ENCODE measurements around the gene PITX2. TPM values are rescaled to one million over a fixed set of nuclear protein-coding genes. Genes with fewer than 3 reads are reported as not detected.
A peak's percentile ranks its signal among the peaks of the same experiment; 100 is the strongest.

The PITX2 gene
- polyA plus RNA-seq, 6 donors from 2014 or later = not detected

DNA sequence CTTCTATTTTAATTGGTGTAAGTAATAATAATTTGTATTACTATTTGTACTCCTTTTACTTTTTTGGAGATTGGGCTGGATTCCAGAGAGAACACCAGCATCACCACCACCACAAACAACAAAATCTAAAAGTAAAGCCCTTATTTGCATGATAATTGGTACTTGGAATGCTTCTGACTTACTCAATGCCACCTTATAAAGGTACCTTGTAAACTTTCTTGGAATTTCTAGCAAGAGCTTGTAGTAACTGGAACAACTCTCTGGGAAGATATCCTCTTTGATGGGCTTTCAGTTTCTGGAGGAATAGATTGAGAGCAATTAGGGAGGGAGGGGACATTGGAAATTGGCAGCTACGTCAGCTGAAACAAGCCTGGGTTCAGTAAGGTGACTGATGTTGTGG, 20.2 kb upstream of the PITX2 start:
- Mint-ChIP-seq H3K27ac (no peak overlapping the region), H3K36me3 (no peaks in the 10 kb centered on the region), H3K4me3 (no peak overlapping the region), H3K27me3 (peaks cover 76 to 84% (median 76%) of the 10 kb centered on the region in 3 donors), H3K9me3 (peaks cover 0 to 21% (median 3%) of the 10 kb centered on the region in 7 donors), H3K4me1 (peaks cover 0 to 3% (median 0%) of the 10 kb centered on the region in 3 donors)
- ATAC-seq (ENCODE audit: low read depth in 2 of 2) (no peak), DNase-seq (no peak)

DNA sequence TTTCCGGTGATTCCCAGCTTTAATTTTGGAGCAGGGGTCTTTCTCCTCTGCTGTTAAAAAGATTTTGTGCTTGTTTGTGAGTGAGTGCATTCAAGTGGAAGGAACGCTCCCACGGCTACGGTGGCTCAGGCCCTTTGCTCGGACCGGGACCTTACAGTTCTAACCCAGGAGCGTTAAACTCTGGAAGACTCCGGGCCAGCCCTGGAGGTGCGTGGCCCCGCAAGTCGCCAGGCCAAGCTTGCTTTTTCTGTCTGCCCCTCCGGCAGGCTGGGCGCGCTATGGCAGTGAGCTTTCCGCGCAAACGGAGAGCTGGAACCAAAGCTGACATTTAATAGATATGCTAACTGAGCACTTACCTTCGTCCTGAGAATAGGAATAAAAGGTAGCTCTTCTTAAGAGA, 18.3 kb upstream of the PITX2 start:
- ATAC-seq (ENCODE audit: low read depth in 2 of 2) = no peak
- Mint-ChIP-seq H3K9me3 (peaks cover 2 to 29% (median 8%) of the 10 kb centered on the region in 7 donors), H3K27me3 (peaks cover 72 to 82% (median 75%) of the 10 kb centered on the region in 3 donors), H3K4me1 (peaks cover 0 to 6% (median 5%) of the 10 kb centered on the region in 3 donors), H3K27ac (peak overlapping the region in 1 of 6 donors; percentile 53), H3K36me3 (peaks cover 0 to 9% of the 10 kb centered on the region in 2 donors), H3K4me3 (no peak overlapping the region)
- no peak for DNase-seq

DNA sequence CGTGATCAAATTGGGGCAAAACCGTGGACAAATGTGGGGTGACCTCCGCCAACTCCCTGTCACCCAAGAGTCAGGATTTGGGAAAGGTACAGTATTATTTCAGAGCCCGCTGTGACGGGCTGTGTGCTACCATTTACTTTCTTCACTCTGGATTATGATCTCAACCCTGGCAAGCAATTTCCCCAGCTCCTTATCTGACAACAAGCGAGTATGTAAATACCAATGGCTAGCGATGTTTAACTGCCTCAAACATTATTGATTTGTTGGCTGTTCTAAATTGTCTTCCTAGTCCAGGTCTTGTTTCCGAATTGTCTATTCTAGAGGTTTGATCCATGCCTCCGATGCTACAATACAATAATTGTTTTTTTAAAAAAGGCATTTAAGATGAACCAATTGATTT, 17.7 kb upstream of the PITX2 start:
- peaks cover 0 to 6% (median 5%) of the 10 kb centered on the region in 3 donors for H3K4me1 Mint-ChIP-seq
- DNase-seq (no peak), ATAC-seq (ENCODE audit: low read depth in 2 of 2) (no peak)
- peaks cover 0 to 9% of the 10 kb centered on the region in 2 donors for H3K36me3 Mint-ChIP-seq
- peaks cover 66 to 76% (median 69%) of the 10 kb centered on the region in 3 donors for H3K27me3 Mint-ChIP-seq
- H3K4me3 Mint-ChIP-seq = peak overlapping the region in 1 of 8 donors; percentile 5
- H3K9me3 Mint-ChIP-seq = peaks cover 2 to 31% (median 8%) of the 10 kb centered on the region in 7 donors
- H3K27ac Mint-ChIP-seq = no peak overlapping the region

DNA sequence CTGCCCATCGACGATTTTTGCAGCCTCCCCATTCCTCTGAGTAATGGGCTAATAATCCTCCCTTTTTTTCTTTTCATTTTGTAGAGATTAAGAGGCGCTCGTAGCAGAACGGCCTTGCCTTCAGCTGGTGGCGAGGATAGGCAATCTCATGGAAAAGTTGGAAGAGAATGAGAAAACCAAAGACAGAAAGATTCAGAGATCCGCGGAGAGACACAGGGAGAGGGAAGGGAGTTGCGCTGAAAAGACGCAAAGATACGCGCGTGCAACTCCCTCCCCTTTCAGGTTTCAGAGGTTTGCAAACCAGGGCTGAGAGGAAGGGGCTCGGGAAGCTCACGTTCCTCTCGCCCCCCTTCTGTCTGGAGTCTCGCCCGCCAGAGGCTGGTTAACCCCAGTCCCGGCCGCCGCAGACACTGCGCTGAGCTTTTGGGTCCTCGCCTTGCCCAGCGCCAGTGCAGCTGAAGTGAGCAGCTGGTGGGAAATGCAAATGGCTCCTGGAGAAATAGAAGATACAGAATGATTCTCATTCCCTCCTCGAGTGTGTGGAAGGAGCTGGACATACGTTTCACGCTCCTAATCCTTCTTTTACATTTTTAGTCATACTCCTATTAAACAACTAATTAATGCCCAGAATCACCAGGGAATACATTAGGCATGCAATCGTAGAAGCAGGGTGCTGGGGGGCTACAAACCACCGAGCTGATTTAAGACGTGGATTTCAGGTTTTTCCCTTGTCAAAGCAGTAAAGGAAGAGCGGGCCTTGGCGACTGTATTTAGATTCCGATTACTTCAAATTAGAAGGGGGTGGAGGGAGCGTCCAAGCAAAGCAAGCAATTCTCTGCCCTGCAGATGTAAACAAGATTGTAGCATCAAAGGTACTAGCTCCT, 16.6 kb upstream of the PITX2 start:
- peak overlapping the region in 3 of 6 donors; percentile 28 to 88 (median 41) for H3K27ac Mint-ChIP-seq
- ATAC-seq (ENCODE audit: low read depth in 2 of 2) (no peak), DNase-seq (no peak)
- H3K4me1 Mint-ChIP-seq = peaks cover 0 to 6% (median 5%) of the 10 kb centered on the region in 3 donors
- H3K9me3 Mint-ChIP-seq = peaks cover 5 to 38% (median 12%) of the 10 kb centered on the region in 7 donors
- H3K4me3 Mint-ChIP-seq = peak overlapping the region in 2 of 8 donors; percentile 10 to 12
- H3K36me3 Mint-ChIP-seq = peaks cover 0 to 9% of the 10 kb centered on the region in 2 donors
- peaks cover 65 to 75% (median 67%) of the 10 kb centered on the region in 3 donors for H3K27me3 Mint-ChIP-seq

DNA sequence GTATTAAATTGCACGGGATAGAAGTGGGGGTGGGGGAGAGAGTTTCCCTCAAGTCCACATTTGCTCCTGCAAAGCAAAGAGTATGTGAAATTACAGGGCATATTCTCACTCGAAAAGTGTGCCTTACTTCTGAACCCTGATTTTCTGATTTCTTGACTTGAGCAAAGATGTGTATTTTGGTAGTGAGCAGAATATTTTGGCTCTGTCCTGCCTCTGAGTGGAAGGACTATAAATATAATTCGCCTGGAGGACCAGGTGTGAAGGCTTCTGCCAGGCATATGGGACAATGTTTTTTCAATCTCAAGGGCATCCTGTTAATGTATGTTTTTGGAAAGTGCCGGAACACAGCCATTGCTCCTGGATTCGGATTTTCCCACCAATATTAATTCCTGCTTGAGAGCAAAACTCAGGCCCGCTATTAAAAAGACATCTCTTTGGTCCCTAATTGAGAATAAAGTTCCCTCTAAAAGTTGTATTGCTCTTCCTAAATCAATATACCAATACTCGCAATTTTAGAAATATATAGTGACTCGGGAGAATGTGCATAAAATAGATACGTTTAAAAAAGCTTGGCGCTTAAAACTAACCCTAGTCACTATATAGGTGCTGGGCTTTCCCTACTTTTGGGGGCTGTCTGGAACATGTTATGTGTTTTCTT, 15.3 kb upstream of the PITX2 start:
- peak overlapping the region in 1 of 8 donors; percentile 45 for H3K4me3 Mint-ChIP-seq
- DNase-seq = no peak
- ATAC-seq (ENCODE audit: low read depth in 2 of 2) = no peak
- peaks cover 0 to 10% (median 5%) of the 10 kb centered on the region in 3 donors for H3K4me1 Mint-ChIP-seq
- peaks cover 0 to 9% of the 10 kb centered on the region in 2 donors for H3K36me3 Mint-ChIP-seq
- peaks cover 5 to 42% (median 12%) of the 10 kb centered on the region in 7 donors for H3K9me3 Mint-ChIP-seq
- peaks cover 65 to 73% (median 71%) of the 10 kb centered on the region in 3 donors for H3K27me3 Mint-ChIP-seq
- H3K27ac Mint-ChIP-seq = peak overlapping the region in 1 of 6 donors; percentile 97

DNA sequence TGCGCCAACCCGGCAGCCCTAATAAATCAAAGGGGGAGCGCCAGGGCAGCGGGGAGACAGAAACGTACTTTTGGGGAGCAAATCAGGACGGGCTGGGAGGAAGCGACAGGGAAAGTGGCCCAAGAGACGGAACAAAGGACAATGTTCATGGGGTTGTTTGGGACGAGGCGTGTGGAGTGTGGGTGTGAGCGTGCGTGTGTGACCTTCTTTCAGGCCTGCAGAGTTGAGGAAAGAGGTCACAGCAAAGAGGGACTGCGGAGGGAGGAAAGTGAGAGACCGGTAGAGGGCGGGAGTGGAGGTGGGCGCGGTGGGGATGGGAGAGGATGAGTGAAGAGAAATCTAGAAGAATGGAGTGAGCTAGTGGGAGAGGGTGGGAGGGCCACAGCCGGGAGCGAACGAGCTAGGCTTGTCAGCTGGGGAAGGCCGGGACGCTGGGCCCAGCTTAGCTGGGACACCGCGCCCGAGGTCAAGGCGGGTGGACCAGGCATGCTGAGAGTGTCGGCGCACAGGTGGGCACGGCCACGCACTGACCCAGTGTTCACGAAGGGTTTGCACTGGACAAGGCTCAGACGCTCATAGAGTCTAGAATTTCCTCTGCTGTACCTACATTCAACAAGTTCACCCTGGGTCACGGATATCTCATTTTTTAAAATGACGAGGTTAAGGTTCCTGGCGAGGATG, 14.7 kb upstream of the PITX2 start:
- H3K27ac Mint-ChIP-seq = peak overlapping the region in 3 of 6 donors; percentile 16 to 97 (median 75)
- H3K36me3 Mint-ChIP-seq = peaks cover 0 to 9% of the 10 kb centered on the region in 2 donors
- H3K4me1 Mint-ChIP-seq = peaks cover 0 to 11% (median 5%) of the 10 kb centered on the region in 3 donors
- ATAC-seq (ENCODE audit: low read depth in 2 of 2) (no peak), DNase-seq (no peak)
- H3K9me3 Mint-ChIP-seq = peaks cover 5 to 43% (median 12%) of the 10 kb centered on the region in 7 donors
- H3K4me3 Mint-ChIP-seq = peak overlapping the region in 1 of 8 donors; percentile 64
- H3K27me3 Mint-ChIP-seq = peaks cover 68 to 78% (median 75%) of the 10 kb centered on the region in 3 donors

DNA sequence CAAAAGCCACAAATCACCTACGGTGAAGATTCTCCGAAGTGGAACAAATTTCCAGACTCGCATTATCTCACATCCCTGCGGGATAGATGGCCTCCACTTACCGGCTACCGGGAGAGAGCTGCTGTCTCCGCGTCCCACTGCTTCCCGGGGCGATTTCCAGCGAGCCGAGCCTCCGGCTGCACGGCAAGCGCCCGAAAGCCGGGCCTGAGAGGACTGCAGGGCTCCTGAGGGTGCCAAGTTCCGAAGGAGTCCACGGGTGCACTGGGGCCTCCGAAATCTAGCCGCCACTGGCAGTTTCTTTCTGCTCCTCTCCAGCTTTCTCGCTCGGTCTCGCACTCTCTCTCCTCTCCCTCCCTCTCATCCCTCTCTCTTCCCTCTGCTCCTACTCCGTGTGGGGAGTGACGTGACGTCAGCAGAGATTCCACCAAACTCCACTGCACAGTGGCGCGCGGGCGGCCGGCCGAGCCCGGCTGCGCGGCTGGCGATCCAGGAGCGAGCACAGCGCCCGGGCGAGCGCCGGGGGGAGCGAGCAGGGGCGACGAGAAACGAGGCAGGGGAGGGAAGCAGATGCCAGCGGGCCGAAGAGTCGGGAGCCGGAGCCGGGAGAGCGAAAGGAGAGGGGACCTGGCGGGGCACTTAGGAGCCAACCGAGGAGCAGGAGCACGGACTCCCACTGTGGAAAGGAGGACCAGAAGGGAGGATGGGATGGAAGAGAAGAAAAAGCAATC, 14.0 kb upstream of the PITX2 start:
- Mint-ChIP-seq H3K4me1 (peaks cover 5 to 16% (median 8%) of the 10 kb centered on the region in 3 donors), H3K36me3 (peaks cover 0 to 13% of the 10 kb centered on the region in 2 donors), H3K27me3 (peaks cover 67 to 81% (median 75%) of the 10 kb centered on the region in 3 donors), H3K27ac (peak overlapping the region in 3 of 6 donors; percentile 75 to 97 (median 76)), H3K9me3 (peaks cover 5 to 43% (median 12%) of the 10 kb centered on the region in 7 donors), H3K4me3 (peak overlapping the region in 1 of 8 donors; percentile 64)
- ATAC-seq (ENCODE audit: low read depth in 2 of 2) (no peak), DNase-seq (no peak)

DNA sequence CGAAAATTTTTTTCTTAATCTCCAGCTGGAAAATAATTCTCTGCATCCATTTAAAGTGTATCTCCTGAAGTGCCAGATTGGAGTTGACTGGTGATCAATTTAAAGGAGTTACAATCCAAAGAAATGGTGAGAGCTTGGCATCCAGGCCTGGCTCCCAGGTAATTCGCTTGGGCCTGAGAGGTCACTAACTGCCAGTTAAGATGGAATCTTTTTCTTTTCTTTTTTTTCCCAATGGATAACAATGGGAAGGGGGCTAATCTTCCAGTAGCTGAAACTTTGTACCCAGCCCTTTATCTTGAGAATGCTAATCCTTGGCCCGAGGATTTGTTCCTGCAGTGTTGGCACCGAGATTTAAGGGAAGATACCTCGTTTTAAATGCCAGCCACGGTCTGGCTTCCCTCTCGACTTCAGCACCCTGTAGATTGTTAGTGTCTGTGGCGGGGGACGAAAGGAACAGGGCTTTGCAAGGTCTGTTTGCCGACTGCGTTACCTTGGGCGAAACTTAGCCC, 13.3 kb upstream of the PITX2 start:
- ATAC-seq (ENCODE audit: low read depth in 2 of 2) (no peak), DNase-seq (no peak)
- peaks cover 0 to 16% of the 10 kb centered on the region in 2 donors for H3K36me3 Mint-ChIP-seq
- H3K4me1 Mint-ChIP-seq = peaks cover 7 to 22% (median 9%) of the 10 kb centered on the region in 3 donors
- peaks cover 5 to 43% (median 11%) of the 10 kb centered on the region in 7 donors for H3K9me3 Mint-ChIP-seq
- peak overlapping the region in 2 of 8 donors; percentile 9 to 25 for H3K4me3 Mint-ChIP-seq
- peak overlapping the region in 2 of 6 donors; percentile 76 to 86 for H3K27ac Mint-ChIP-seq
- H3K27me3 Mint-ChIP-seq = peaks cover 67 to 80% (median 73%) of the 10 kb centered on the region in 3 donors

DNA sequence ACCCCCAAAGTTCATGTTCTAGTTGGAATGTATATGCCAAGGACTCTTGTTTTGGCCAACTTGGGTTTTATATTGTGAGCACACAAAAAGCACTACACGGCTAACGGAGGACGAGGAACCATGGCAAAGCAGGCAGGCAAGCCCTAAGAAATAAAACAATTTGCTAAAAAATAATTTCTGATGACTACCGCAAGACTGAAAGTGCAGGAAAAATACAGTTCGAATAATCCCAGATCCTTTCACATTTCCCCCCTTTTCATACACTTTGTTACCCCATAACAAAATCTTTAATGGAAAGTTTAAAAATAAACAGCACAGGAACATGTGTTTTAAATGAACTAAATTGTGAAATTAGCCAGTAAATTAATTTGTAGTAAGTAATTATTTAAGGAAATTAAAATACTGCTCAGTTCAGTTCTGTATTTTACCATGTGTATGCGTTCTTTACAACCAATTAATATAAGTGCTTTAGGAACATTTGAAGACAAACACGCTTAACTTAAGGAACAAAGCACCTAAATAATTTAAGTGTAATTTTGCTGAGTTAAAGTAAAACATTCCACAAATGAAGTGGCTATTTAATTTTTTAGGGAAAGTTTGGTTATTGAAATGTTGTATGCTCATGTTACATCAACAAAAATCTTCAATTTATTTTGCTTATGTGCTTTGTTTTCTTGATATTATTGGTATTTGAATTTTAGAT, 12.4 kb upstream of the PITX2 start:
- Mint-ChIP-seq H3K9me3 (peaks cover 5 to 45% (median 17%) of the 10 kb centered on the region in 7 donors), H3K36me3 (peaks cover 0 to 16% of the 10 kb centered on the region in 2 donors), H3K27me3 (peaks cover 62 to 79% (median 72%) of the 10 kb centered on the region in 3 donors), H3K4me1 (peaks cover 7 to 27% (median 9%) of the 10 kb centered on the region in 3 donors), H3K27ac (no peak overlapping the region), H3K4me3 (peak overlapping the region in 1 of 8 donors; percentile 47)
- no peak for DNase-seq
- no peak for ATAC-seq (ENCODE audit: low read depth in 2 of 2)

DNA sequence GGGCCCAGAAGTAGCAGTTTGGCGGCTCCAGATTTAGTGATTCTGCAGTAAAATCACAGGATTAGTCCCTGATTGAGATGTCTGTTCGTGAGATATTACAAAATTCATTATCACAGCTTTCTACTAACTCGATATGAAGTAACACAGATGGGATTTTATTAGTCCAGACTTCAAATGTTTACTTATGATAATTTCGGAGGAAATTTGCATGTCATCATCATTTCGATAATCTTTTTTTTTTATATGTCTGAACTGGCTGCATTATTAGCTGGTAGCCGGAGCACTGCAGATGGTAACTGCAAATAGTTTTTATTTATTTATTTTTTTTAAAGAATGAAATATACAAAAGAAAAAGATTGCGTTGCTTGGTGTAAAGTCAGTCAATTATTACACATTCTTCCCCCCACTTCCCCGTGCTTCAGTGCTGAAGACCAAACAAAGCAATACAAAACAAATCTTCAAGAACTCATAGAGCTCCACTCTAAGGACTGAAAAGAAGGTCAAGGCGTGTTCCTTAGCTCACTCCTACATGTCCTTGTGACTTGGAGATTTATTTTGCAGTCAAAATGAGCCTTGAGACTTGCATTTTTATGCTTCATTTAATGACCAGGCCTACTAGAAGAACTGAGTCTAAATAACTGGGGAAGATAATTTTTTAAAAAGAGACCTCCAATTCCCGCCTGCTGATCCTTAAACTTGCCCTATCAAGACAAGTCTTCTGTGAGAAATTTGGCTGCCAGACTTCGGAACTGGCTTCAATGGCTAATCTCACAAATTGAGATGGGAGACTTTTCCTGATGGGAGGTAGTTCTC, 11.7 kb upstream of the PITX2 start:
- Mint-ChIP-seq H3K4me3 (peak overlapping the region in 1 of 8 donors; percentile 47), H3K9me3 (peaks cover 6 to 46% (median 17%) of the 10 kb centered on the region in 7 donors), H3K27me3 (peaks cover 61 to 79% (median 72%) of the 10 kb centered on the region in 3 donors), H3K36me3 (peaks cover 0 to 16% of the 10 kb centered on the region in 2 donors), H3K4me1 (peaks cover 7 to 27% (median 9%) of the 10 kb centered on the region in 3 donors), H3K27ac (peak overlapping the region in 3 of 6 donors; percentile 38 to 70 (median 49))
- ATAC-seq (ENCODE audit: low read depth in 2 of 2) (no peak), DNase-seq (no peak)
